ENCODE data around the gene ANKRD39. TPM values are rescaled to one million over a fixed set of nuclear protein-coding genes. Genes with fewer than 3 reads are reported as not detected.
A peak's percentile ranks its signal among the peaks of the same experiment; 100 is the strongest.

The ANKRD39 gene
- total and polyA plus RNA-seq, 9 of the 15 experiments (the other 6 are each of a cell fraction or from before 2014, with no cell fraction given): 8.2 to 33.1 (median 23.8) TPM

GRCh38 chr2:96816127-96816835 lies 41.5 kb downstream of the ANKRD39 start, which contains the start of gene CNNM3 (continued):
- TF ChIP-seq FOXA1 (IDR thresholded peaks at IDR 0.05; ENCODE audit: borderline replicate concordance) (no peak), ZNF77 (CRISPR knock-in tag; IDR thresholded peaks at IDR 0.05) (no peak), KDM2B (CRISPR knock-in tag; IDR thresholded peaks at IDR 0.05) (peak; percentile 55; the same call in 1 of the 2 replicates), ZHX1 (conservative IDR thresholded peaks at IDR 0.05; ENCODE audit: low read length) (no peak), CEBPZ (IDR thresholded peaks at IDR 0.05; ENCODE audit: borderline replicate concordance, low read depth, low read length) (no peak), TAF9B (IDR thresholded peaks at IDR 0.05; ENCODE audit: partially characterized antibody) (no peak), ZBTB11 (CRISPR knock-in tag; IDR thresholded peaks at IDR 0.05) (no peak; a peak in 1 of 6 replicates), NBN (IDR thresholded peaks at IDR 0.05; ENCODE audit: low read depth) (no peak), MCM3 (IDR thresholded peaks at IDR 0.05) (no peak), VEZF1 (CRISPR knock-in tag; IDR thresholded peaks at IDR 0.05) (peak; percentile 93), MECOM (CRISPR knock-in tag; IDR thresholded peaks at IDR 0.05) (no peak), MLLT1 (IDR thresholded peaks at IDR 0.05) (no peak), ZFPM2 (CRISPR knock-in tag; IDR thresholded peaks at IDR 0.05) (no peak), RBM34 (IDR thresholded peaks at IDR 0.05; ENCODE audit: borderline replicate concordance, insufficient read depth, low read length) (0 out of 2 replicates have a peak, but pooled peaks have one; percentile 76)

Data from K562 (cell line).